OCI-LY7 (cell line): ENCODE data around the gene PPARGC1A.

Experiments
- CTCF ChIP-seq: fragments of 200-600 bp; sonication (generic); conservative IDR thresholded peaks from 2 replicates; pipeline ENCODE4 v1.5.1; 2014; ENCODE audit warnings: mild to moderate bottlenecking, antibody characterized with exemption, low read length, moderate library complexity, mixed read lengths
- EZH2phosphoT487 ChIP-seq: fragments of 200-600 bp; sonication (generic); IDR thresholded peaks from 2 replicates; pipeline ENCODE4 v1.6.1; 2018; ENCODE audit warnings: low read depth, borderline replicate concordance, mild to moderate bottlenecking, mixed run types, antibody characterized with exemption, low read length, moderate library complexity, mixed read lengths

DNA sequence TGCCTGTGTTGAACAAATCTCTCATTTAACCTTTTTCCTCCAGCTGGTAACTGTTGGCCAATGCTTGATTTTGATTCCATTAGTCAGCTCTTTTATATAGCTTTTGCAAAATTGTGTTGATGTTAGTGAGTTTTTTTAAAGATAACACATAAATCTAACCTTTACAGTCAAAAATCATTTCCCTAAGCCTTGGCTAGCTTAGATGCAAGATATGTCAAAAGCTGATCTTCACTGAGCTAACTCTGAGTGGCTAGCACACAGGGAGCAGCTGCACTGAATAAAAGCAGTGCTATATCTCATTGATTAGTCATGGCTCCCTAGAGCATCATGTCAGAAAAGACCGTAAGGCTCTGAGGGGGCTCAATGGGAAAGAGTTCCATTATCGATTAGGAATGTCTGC lies 78.7 kb downstream of the PPARGC1A start:
- TF ChIP-seq CTCF, result no peak
- TF ChIP-seq EZH2phosphoT487, result no peak
